Measurements from ENCODE around the gene CRYAB.
"Not testable (repeated sequence)": the region's sequence is repeated elsewhere in the genome, so short reads cannot be mapped to it uniquely, and the experiment has no call there.

The CRYAB gene

GRCh38 chr11:111933176-111933575 is 21.6 kb upstream of the CRYAB start:
- not testable (repeated sequence) for DNase-seq

GRCh38 chr11:111932611-111932950 is 21.0 kb upstream of the CRYAB start:
- DNase-seq = no peak

GRCh38 chr11:111930472-111930871 is 18.9 kb upstream of the CRYAB start:
- no peak for DNase-seq

GRCh38 chr11:111926505-111927391 is 15.2 kb upstream of the CRYAB start:
- peak; percentile 99 for DNase-seq

- DNase-seq = no peak
Observed at GRCh38 chr11:111925953-111926352, 14.4 kb upstream of the CRYAB start.

- DNase-seq = no peak
Observed at GRCh38 chr11:111923951-111924350, 12.4 kb upstream of the CRYAB start.

- DNase-seq = peak; percentile 36
Observed at GRCh38 chr11:111923351-111923788, 11.8 kb upstream of the CRYAB start.

- DNase-seq = no peak
Observed at GRCh38 chr11:111922803-111923202, 11.2 kb upstream of the CRYAB start.

GRCh38 chr11:111921541-111922230 is 10.1 kb upstream of the CRYAB start:
- no peak for DNase-seq

GRCh38 chr11:111920908-111921307 is 9.3 kb upstream of the CRYAB start:
- DNase-seq = no peak

GRCh38 chr11:111918390-111919256 is 7.1 kb upstream of the CRYAB start, which contains the start of gene C11orf52:
Gene C11orf52, plus strand, starts transcription at chr11:111918913. Its CDS starts 60 bp downstream, at chr11:111918973.
- peak; percentile 89 for DNase-seq

- DNase-seq = no peak
Observed at GRCh38 chr11:111917788-111918187, 6.2 kb upstream of the CRYAB start.

- no peak for DNase-seq
Observed at GRCh38 chr11:111917312-111917711, 5.7 kb upstream of the CRYAB start.

- no peak for DNase-seq
Observed at GRCh38 chr11:111916768-111917167, 5.2 kb upstream of the CRYAB start.

GRCh38 chr11:111913997-111914396 is 2.4 kb upstream of the CRYAB start:
- DNase-seq = no peak

- no peak for DNase-seq
Observed at GRCh38 chr11:111913031-111913861, 1.7 kb upstream of the CRYAB start.

GRCh38 chr11:111912535-111912934 is 965 bp upstream of the CRYAB start, which contains the start of gene HSPB2:
Gene HSPB2, plus strand, starts transcription at chr11:111912734. Its CDS starts 96 bp downstream, at chr11:111912830.
- no peak for DNase-seq

- DNase-seq = no peak
Observed at GRCh38 chr11:111910676-111911562, 651 bp downstream of the CRYAB start.

- DNase-seq = no peak
Observed at GRCh38 chr11:111909378-111909777, 2.2 kb downstream of the CRYAB start.

- DNase-seq = no peak
Observed at GRCh38 chr11:111908639-111909305, 2.8 kb downstream of the CRYAB start.

All from NCI-H1436 (cell line).